Transverse colon (tissue), 4 donors: ENCODE results near the gene ARHGAP20.

Source experiments
- CTCF ChIP-seq, 5 experiments: fragments of 200-600 bp in 3 of 5; fragments of 450-650 bp in 2 of 5; sonication (generic) in 3 of 5; IDR thresholded peaks; 1 replicate in 2 of 5; 2 replicates in 3 of 5; pipeline ENCODE4 v1.5.1; 2016 to 2017; ENCODE audit warnings: antibody characterized with exemption in 5 of 5, inconsistent platforms in 3 of 5, mild to moderate bottlenecking in 2 of 5, moderate library complexity in 1 of 5
- POLR2AphosphoS5 ChIP-seq, 3 donors: sonication (generic); formaldehyde crosslinking; IDR thresholded peaks; one replicate each; pipeline ENCODE4 v1.6.1; 2016; ENCODE audit warnings: antibody characterized with exemption in 3 of 3

- TF ChIP-seq CTCF (IDR thresholded peaks at IDR 0.05) (no peak), POLR2AphosphoS5 (IDR thresholded peaks at IDR 0.05) (no peak)
Observed at GRCh38 chr11:110606415-110606814, 105.8 kb downstream of the ARHGAP20 start.
